HG03432 (cell line): ENCODE results near the gene EDRF1.

Experiments used
- ATAC-seq: cut with Tn5 transposase; IDR thresholded peaks from one replicate; pipeline ENCODE4 v1.9.1; 2021; ENCODE audit warnings: mild to moderate bottlenecking, moderate library complexity; ENCODE audit not compliant: unreplicated experiment

Gene EDRF1

DNA sequence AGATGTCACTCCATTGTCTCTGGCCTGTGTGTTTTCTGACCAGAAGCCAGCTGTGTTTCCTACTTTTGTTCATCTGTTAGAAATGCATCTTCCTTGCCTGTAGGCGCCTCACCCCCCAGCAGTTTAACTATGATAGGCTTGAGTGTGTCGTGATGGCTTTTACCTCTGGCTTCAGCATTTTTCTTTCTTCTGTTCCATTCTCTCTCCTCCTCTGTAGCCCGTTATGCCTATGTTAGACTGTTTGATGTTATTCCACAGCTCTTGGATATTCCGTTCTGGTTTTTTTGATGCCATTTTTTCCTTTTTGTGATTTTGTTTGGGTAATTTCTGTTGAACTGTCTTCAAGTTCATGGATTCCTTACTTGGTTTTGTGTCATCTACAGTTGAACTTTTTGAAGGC is 38.2 kb downstream of the EDRF1 start:
- no peak for ATAC-seq

GRCh38 chr10:125761961-125762360 is 42.5 kb downstream of the EDRF1 start:
- ATAC-seq, result no peak

GRCh38 chr10:125762692-125763648 is 43.5 kb downstream of the EDRF1 start:
- no peak for ATAC-seq

- ATAC-seq, result no peak
These were observed 46.3 kb downstream of the EDRF1 start for GRCh38 chr10:125765835-125766234.

GRCh38 chr10:125766511-125766910 is 47.0 kb downstream of the EDRF1 start:
- no peak for ATAC-seq

DNA sequence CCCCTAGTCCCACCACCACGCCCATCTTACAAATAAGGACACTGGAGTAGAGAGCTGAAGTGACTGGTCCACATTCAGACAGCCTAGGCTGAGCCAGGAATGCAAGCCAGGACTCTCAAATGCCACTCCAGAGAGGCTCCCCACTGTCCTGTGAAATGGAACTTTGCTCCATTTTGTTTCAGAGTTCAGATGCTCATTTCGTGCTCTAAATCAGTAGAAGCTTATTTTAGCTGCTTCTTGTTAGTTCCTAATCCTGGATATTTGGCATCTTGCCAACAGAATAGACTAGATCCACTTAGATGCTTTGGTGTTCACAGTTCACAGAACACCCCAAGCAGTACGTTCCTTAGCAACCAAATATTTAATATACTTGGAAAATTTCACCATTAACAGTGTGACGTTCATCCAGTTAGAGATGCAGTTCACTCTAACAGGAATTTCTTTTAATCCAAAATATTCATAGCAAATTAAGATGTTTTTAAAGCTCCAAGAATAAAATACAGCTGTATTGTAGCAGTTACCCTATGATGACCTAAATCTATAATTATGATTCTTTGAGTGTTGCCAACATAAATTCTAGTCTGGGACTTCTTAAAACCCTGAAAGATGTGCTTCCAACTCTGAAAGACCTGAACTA is 48.8 kb downstream of the EDRF1 start:
- no peak for ATAC-seq

DNA sequence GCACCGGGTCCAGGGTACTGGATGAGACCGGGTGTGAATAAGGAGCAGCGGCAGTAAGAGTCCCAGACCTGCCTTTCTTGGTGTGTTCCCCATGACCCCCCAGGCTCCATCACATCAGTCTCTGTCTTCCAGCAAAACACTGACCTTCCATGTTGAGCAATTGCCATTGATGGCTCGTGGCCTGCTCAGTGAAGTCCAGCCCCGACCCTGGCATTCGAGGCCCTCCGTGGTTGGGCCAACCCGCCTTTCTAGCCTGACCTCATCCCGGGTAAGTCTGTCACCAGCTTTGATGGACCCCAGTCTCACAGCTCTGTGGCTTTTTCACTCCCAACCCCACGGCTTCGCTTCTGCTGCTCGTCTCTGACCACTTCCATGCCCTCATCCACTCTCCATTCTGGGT is 49.7 kb downstream of the EDRF1 start:
- ATAC-seq, result no peak

GRCh38 chr10:125770844-125771243 is 51.3 kb downstream of the EDRF1 start:
- ATAC-seq, result no peak

DNA sequence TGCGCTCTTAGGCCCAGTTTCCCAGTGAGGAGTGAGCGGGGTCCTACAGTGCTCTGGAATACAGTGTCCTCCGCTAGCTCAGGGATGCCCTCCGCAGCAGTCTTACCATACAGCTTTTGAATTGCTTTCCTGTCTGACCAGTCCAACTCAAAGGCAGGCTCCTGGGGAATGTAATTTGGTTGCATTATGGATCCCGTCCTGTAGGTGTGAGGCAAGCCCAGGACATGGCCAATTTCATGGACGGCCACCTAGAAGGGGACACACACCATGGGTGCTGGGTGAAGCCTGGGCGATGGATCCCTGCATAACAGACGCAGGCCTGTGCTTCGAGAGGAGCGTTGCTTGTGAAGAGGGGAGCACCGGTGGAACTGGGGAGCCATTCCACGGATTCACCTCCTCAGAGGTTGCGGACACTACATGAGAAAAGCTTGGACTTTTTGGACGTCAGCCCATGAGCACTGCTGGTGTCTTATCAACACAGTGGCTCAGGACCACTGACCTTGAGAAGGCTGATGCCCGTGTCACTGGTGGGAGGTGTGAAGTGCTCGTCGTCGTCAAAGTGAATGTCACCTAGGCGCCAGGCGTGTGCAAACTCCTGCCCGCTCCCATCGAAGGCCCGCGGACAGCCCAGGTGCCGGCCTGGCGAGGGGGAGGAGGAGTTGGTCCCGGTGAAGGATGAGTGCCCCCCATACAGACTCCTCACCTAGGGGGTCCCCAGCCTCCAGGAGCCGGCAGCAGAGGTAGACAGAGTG is 52.8 kb downstream of the EDRF1 start:
- no peak for ATAC-seq

- ATAC-seq, result no peak
These were observed 53.3 kb downstream of the EDRF1 start for GRCh38 chr10:125772864-125773180.

- no peak for ATAC-seq
These were observed 54.4 kb downstream of the EDRF1 start for GRCh38 chr10:125773687-125774543.

- ATAC-seq, result no peak
These were observed 55.2 kb downstream of the EDRF1 start for GRCh38 chr10:125774581-125775191.

DNA sequence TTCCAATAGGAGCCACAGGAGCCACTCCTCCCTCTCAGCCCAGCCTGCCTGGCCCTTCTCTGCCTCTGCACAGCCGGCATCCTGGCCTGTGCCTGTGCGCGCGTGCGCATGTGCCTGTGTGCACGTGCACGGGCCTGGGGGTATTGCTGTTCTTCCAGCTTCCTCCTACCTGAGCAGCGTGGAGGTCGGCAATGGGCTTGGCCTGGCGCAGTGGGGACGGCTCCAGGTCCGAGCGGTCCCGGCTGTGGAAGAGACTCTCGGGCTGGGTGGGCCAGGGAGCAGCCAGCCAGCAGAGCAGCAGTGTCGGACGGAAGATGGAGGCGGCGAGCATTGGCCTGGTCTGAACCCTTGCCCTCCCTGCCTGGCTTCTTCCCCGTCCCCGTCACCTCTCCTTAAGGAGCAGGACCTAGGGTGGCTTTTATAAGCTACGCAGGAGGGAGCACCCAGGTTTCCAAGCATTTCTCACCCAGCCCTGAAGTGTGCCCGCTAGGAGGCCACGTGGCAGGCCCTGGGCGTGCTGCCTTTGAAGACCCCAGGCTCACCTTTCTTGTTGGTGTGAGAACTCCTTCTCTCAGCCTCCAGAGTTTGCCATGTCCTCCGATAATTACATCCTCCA is 56.1 kb downstream of the EDRF1 start, which contains the start of gene MMP21:
Gene MMP21, minus strand, starts transcription at position 331 of the 616 bp plus-strand sequence. Its CDS starts 0 bp downstream, at position 331.
- no peak for ATAC-seq

GRCh38 chr10:125777806-125778205 is 58.3 kb downstream of the EDRF1 start:
- no peak for ATAC-seq

DNA sequence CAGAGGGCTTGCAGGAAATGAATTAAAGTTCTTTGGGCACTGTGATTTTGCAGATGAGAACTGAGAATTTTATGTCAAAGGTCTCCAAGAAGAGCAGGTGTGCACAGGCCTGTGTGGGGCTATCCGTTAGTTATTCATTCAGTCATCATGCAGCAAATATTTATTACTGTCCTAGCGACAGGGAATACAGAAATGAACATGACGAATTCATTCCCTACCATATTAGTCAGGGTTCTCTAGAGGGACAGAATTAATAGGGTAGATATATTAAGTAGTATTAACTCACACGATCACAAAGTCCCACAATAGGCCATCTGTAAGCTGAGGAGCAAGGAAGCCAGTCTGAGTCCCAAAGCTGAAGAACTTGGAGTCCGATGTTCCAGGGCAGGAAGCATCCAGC is 59.0 kb downstream of the EDRF1 start:
- ATAC-seq, result no peak

DNA sequence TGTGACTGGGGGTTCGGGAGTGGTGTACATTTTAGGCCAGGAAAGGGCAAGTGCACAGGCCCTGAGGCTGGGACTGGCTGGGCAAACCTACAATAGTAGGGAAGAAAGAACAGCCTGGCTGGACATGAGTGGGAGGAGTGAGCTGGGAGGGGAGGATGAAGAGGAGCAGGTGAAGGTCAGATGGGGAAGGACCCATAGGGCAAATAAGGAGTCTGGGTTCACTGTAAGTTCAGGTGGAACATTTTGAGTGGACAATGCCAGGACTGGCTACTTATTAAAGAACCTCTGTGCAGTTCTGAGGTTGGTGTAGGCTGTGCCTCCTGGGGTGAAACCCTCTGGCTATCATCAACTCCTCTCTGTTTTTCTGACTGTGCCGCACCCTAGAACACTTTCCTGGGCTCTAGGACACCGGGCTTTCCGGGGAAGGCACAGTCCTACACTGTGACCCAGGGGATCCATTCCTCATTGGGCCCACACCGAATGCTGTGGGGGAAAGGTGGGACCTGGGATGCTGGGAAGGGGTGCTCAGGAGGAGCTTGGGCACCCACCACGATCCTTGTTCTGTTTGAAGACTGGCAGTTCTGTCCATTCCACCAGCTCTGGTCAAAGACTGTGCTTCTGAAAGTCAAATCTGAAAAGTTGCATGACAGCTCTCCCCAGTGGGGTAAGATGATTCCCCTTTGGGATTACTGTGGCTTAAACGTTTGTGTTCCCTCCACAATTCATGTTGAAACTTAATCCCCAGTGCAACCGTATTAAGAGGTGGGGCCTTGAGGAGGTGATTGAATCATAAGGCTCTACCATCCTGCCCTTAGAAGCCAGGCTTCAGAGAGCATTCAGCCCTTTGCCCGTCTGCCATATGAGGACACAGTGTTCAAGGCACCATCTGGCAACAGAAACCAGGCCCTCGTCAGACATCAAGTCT is 60.2 kb downstream of the EDRF1 start:
- no peak for ATAC-seq

- ATAC-seq, result no peak
These were observed 61.9 kb downstream of the EDRF1 start for GRCh38 chr10:125781374-125781773.

GRCh38 chr10:125782054-125782453 is 62.5 kb downstream of the EDRF1 start:
- ATAC-seq, result no peak

GRCh38 chr10:125782616-125783015 is 63.1 kb downstream of the EDRF1 start:
- no peak for ATAC-seq
